Osteocyte (in vitro differentiated cells): ENCODE measurements around the gene CCDC186. TPM values are rescaled to one million over a fixed set of nuclear protein-coding genes. Genes with fewer than 3 reads are reported as not detected.

Experiments used
- DNase-seq: peaks from one replicate; pipeline ENCODE4 v3.0.0; 2021; ENCODE audit warnings: mixed read lengths; ENCODE audit not compliant: unreplicated experiment; ENCODE audit errors: extremely low spot score
- H3K27ac Mint-ChIP-seq: one replicate; pipeline ENCODE4 v1.8.0; 2021; ENCODE audit warnings: mild to moderate bottlenecking, mixed read lengths; ENCODE audit not compliant: unreplicated experiment
- H3K27me3 Mint-ChIP-seq: one replicate; pipeline ENCODE4 v1.8.0; 2021; ENCODE audit warnings: mixed read lengths; ENCODE audit not compliant: unreplicated experiment
- H3K36me3 Mint-ChIP-seq: one replicate; pipeline ENCODE4 v1.8.0; 2021; ENCODE audit warnings: mixed read lengths; ENCODE audit not compliant: unreplicated experiment
- H3K4me1 Mint-ChIP-seq: one replicate; pipeline ENCODE4 v1.8.0; 2021; ENCODE audit warnings: mixed read lengths; ENCODE audit not compliant: unreplicated experiment
- H3K4me3 Mint-ChIP-seq: one replicate; pipeline ENCODE4 v1.8.0; 2021; ENCODE audit warnings: mild to moderate bottlenecking, moderate library complexity, mixed read lengths; ENCODE audit not compliant: unreplicated experiment
- H3K9me3 Mint-ChIP-seq: one replicate; pipeline ENCODE4 v1.8.0; 2021; ENCODE audit warnings: mixed read lengths; ENCODE audit not compliant: unreplicated experiment
- CTCF ChIP-seq: fragments of 200-600 bp; sonication (generic); IDR thresholded peaks from 2 replicates; pipeline ENCODE4 v1.5.0; 2021; ENCODE audit warnings: antibody characterized with exemption, mild to moderate bottlenecking, moderate library complexity
- long read RNA-seq: library from polyadenylated mRNA; unstranded; transcript quantifications from one replicate; pipeline ENCODE4 v2.0.0, GENCODE V29; 2021
- total RNA-seq: library from RNA; stranded (reverse); gene quantifications from 2 replicates; pipeline ENCODE4 v1.2.1, GENCODE V29; 2021

Gene CCDC186
- 18.2 and 23.8 TPM in 2 replicates for total RNA-seq
- long read RNA-seq, transcript CCDC186-202 (2 exons, 1,928 nt), result minor isoform, 5 of 29 reads
- long read RNA-seq, transcript CCDC186-201 (3 exons, 2,035 nt), result major isoform, 7 of 29 reads
- long read RNA-seq, partial matches to known transcripts, result 15 of 29 reads
- long read RNA-seq, other reads (novel, unspliced or antisense), result 2 of 29 reads

- no peaks in the 10 kb centered on the region for H3K9me3 Mint-ChIP-seq
- no peak for TF ChIP-seq CTCF
- peaks cover 3% of the 10 kb centered on the region for H3K36me3 Mint-ChIP-seq
- DNase-seq, result peak; percentile 96
- H3K27ac Mint-ChIP-seq, result peak within 1 kb of the TSS; percentile 98
- peaks cover 30% of the 10 kb centered on the region for H3K4me1 Mint-ChIP-seq
- H3K4me3 Mint-ChIP-seq, result peak within 1 kb of the TSS; percentile 100
- H3K27me3 Mint-ChIP-seq, result peaks cover 2% of the 10 kb centered on the region
These were observed at the start of gene CCDC186 for GRCh38 chr10:114173921-114174694. TSS of gene CCDC186 (minus strand) at chr10:114174203. CDS start at chr10:114163268, 10,935 bp downstream.

- Mint-ChIP-seq H3K27me3 (peaks cover 77% of the 10 kb centered on the region), H3K36me3 (no peaks in the 10 kb centered on the region), H3K9me3 (no peaks in the 10 kb centered on the region), H3K4me1 (no peaks in the 10 kb centered on the region), H3K4me3 (no peak overlapping the region), H3K27ac (no peak overlapping the region)
- TF ChIP-seq CTCF, result no peak
- DNase-seq, result no peak
These were observed 49.1 kb upstream of the CCDC186 start for GRCh38 chr10:114223066-114223465.

GRCh38 chr10:114221235-114221634, 47.2 kb upstream of the CCDC186 start:
- no peaks in the 10 kb centered on the region for H3K4me1 Mint-ChIP-seq

GRCh38 chr10:114220281-114220680, 46.3 kb upstream of the CCDC186 start:
- Mint-ChIP-seq H3K9me3 (no peaks in the 10 kb centered on the region), H3K4me3 (no peak overlapping the region), H3K27ac (no peak overlapping the region), H3K4me1 (no peaks in the 10 kb centered on the region), H3K36me3 (no peaks in the 10 kb centered on the region), H3K27me3 (peaks cover 77% of the 10 kb centered on the region)
- no peak for TF ChIP-seq CTCF
- DNase-seq, result no peak

More at GRCh38 chr10:114221235-114221634, 47.2 kb upstream of the CCDC186 start:
- TF ChIP-seq CTCF, result no peak
- no peak for DNase-seq
- no peaks in the 10 kb centered on the region for H3K9me3 Mint-ChIP-seq
- H3K4me3 Mint-ChIP-seq, result no peak overlapping the region
- no peak overlapping the region for H3K27ac Mint-ChIP-seq
- H3K27me3 Mint-ChIP-seq, result peaks cover 78% of the 10 kb centered on the region
- no peaks in the 10 kb centered on the region for H3K36me3 Mint-ChIP-seq

GRCh38 chr10:114215033-114215432, 41.0 kb upstream of the CCDC186 start:
- Mint-ChIP-seq H3K4me3 (no peak overlapping the region), H3K36me3 (no peaks in the 10 kb centered on the region), H3K9me3 (no peaks in the 10 kb centered on the region), H3K27me3 (peaks cover 78% of the 10 kb centered on the region), H3K27ac (no peak overlapping the region), H3K4me1 (no peaks in the 10 kb centered on the region)
- no peak for DNase-seq
- no peak for TF ChIP-seq CTCF
